Measurements from ENCODE around the gene FUZ.
A peak's percentile ranks its signal among the peaks of the same experiment; 100 is the strongest.

FUZ gene

DNA sequence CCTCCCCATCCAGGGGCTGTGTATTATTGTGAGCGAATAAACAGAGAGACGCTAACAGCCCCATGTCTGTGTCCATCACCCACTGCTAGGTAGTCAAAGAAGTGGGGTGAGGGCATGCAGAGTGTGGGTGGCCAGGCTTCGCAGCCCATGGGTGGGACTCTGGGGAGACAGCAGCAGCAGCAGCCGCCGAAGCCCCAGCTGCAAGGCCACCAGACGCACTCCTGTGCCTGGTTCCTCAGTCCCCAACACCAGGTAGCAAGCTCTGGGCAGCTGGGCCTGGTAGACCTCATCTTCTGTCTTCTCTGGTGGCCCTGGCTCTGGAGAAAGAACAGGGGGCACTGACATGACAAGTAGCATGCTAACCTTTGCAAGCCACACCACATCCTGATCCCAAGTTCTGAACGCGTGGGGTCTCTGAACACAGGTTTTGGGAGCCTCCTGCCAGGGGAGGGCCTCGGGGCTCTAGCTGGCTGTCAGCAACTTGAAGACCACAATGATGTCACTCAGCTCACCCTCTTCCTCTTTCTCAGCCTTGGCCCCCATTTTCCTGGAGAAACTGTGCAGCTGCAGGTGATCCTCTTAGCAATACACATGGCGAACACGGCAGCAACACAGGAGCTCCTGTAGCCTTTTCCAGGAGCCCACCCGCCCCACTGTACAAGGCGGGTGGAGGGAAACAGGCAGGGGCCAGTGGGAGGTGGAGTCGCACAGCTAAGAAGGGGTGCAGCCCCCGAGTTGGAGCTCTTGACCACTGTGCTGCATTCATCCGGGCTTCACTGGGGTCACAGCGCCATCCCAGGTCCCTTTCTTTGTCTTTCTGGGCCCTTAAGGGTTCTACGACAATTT lies 5.8 kb downstream of the FUZ start:
- DNase-seq (ENCODE audit: low spot score), result no peak

GRCh38 chr19:49806620-49806959 lies 6.5 kb downstream of the FUZ start:
- DNase-seq (ENCODE audit: low spot score), result no peak

DNA sequence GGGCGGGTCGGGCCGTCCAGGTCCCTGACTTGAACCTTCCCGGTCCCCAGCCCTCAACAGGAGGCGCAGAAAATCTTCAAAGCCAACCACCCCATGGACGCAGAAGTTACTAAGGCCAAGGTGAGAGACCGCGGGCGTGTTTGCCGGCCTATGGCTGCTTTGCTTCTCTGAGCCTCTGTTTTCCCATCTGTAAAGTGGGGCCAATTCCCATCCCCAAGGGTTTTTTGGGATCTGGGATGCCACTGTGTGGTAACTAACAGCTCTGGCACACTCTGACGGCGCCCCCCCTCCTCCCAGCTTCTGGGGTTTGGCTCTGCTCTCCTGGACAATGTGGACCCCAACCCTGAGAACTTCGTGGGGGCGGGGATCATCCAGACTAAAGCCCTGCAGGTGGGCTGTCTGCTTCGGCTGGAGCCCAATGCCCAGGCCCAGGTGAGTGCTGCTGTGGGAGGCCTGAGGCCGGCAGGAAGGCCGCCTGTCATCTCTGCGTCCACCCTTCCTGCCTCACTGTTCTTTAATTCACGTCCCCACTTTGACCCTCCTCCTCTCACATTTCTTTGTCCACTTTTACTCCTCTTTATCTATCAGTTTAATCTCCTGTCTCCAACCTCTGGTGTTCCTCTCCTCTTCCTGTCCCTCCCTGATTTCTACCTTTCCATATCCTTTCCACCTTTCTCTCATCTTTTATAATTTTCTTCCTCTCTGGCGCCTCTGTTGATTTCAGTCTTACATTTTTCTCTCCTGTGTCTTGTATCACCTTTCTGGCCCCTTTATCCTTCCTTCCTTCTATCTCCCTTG lies 7.1 kb downstream of the FUZ start:
- DNase-seq (ENCODE audit: low spot score), result no peak

DNA sequence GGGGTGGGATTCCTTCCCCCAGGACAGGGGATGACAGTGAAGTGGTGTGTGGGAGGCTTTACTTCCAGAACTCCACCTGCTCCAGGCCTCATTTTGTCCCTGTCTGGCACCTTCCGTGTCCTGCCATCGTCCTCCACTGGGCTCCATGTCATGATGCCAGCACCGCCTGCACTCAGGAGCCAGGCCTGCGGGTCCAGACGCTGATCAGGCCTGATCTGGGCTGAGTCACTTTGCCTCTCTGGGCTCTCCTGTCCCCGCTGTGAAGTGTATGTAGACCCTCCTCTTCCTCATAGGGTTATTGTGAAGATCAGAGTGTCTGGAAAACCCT lies 9.6 kb downstream of the FUZ start:
- no peak for DNase-seq (ENCODE audit: low spot score)

DNA sequence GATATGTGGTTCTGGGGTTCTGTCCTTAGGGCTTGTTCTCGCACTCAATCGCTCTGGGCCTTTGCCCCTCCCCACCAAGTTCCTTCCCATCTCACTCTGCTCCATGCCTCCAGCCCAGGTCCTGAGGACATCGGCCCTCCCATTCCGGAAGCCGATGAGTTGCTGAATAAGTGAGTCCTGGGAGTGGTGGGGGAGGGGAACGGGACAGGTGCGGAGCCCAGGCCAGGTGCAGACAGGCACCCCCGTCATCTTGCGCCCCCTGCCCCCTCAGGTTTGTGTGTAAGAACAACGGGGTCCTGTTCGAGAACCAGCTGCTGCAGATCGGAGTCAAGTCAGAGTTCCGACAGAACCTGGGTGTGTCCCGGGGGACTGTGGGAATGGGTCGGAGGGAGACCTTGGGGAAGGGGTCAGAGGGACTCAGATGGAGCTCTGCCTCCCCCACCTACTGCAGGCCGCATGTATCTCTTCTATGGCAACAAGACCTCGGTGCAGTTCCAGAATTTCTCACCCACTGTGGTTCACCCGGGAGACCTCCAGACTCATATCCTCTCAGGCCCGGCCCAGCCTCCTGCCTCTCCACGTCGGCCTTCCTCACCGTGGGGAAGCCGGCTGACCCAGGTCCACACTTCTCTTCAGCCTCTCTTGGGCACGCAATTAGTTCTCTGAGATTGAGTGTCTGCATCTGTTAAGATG lies 10.1 kb downstream of the FUZ start:
- no peak for DNase-seq (ENCODE audit: low spot score)

DNA sequence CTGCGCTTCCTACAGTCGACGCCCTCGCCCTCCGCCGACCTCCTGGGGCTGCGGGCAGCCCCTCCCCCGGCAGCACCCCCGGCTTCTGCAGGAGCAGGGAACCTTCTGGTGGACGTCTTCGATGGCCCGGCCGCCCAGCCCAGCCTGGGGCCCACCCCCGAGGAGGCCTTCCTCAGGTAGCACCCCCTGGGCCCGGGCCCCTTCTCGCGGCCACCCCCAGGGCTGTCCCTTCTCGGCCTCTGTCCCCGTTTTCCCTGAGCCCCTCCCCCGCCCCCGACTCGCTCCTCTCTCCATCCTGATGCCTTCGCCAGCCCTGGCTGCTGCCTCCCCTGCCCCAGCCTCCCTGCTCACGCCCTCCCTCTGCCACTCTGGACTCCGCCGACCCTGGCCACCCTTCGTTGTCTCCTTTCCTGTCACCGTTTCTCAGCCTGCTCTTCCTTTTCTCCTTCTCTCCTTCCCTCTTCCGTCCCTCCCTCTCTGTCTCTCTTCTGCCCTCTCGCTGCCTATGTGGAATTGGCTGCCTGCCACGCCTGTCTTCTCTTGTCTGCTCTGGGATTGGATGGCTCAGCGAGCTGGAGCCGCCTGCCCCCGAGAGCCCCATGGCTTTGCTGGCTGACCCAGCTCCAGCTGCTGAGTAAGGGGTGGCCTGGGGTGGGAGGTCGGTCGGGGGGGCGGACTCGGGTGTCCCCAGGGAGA lies 11.0 kb downstream of the FUZ start:
- DNase-seq (ENCODE audit: low spot score), result peak; percentile 76

DNA sequence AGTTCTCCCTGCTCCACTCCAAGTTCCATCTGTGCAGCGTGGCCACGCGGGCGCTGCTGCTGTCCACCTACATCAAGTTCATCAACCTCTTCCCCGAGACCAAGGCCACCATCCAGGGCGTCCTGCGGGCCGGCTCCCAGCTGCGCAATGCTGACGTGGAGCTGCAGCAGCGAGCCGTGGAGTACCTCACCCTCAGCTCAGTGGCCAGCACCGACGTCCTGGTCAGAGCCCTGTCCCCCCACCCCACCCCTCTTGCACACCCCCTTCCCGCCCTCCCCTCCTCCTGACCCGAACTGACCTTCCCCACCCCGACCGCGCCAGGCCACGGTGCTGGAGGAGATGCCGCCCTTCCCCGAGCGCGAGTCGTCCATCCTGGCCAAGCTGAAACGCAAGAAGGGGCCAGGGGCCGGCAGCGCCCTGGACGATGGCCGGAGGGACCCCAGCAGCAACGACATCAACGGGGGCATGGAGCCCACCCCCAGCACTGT lies 11.6 kb downstream of the FUZ start:
- DNase-seq (ENCODE audit: low spot score), result no peak

- no peak for DNase-seq (ENCODE audit: low spot score)
Observed at GRCh38 chr19:49800771-49801170, 12.3 kb downstream of the FUZ start.

DNA sequence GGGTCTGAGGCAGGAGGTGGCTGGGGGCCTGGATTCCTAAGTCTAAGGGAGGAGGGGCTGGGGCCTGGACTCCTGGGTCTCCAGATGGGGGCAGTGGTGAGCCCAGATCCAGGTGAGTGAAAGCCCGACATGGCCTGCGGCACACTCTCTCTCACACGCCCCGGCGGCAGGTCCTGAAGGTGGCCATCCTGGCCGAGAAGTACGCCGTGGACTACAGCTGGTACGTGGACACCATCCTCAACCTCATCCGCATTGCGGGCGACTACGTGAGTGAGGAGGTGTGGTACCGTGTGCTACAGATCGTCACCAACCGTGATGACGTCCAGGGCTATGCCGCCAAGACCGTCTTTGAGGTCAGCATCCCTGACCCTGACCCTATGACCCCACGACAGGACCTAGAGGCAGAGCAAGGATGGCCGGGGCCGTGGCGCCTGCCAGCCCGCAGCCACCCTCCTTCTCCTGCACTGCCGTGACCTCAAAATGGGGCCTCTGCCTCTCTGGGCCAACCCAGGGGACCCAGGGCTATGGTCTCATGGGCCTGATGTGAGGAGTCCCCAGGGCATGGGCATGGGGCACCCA lies 13.2 kb downstream of the FUZ start:
- no peak for DNase-seq (ENCODE audit: low spot score)

GRCh38 chr19:49799271-49799797 lies 13.8 kb downstream of the FUZ start:
- DNase-seq (ENCODE audit: low spot score), result no peak

DNA sequence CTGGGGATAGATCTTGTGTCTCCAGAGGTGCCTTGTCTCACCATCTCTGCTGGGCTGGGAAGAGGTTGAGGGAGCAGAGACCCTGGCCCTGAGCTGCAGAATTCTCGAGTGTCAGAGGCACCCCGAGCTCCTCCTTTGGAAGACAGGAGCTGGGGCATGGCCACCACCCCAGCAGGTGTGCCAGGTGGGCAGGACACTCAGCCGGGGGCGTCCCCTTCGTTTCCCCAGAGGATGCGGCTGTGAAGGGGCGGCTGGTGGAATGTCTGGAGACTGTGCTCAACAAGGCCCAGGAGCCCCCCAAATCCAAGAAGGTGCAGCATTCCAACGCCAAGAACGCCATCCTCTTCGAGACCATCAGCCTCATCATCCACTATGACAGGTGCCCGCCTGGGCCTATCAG lies 14.5 kb downstream of the FUZ start:
- DNase-seq (ENCODE audit: low spot score), result no peak

GRCh38 chr19:49795615-49796014 lies 17.5 kb downstream of the FUZ start:
- no peak for DNase-seq (ENCODE audit: low spot score)

DNA sequence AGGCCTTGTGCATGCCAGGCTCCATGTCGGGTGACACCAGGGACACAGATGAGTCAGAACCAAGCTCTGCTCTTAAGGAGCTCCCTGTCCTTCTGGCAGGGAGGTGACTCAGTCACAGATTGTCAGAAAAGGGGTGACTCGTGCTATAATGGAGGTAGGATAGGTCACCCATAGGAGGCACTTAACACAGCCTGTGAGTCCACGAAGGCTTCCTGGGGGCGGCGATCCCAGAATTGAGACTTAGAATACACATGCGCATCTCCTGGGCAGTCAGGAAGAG lies 19.6 kb downstream of the FUZ start:
- peak; percentile 90 for DNase-seq (ENCODE audit: low spot score)

- DNase-seq (ENCODE audit: low spot score), result no peak
Observed at GRCh38 chr19:49792829-49793560, 20.1 kb downstream of the FUZ start.

- no peak for DNase-seq (ENCODE audit: low spot score)
Observed at GRCh38 chr19:49791776-49792445, 21.2 kb downstream of the FUZ start.

- no peak for DNase-seq (ENCODE audit: low spot score)
Observed at GRCh38 chr19:49790866-49791265, 22.2 kb downstream of the FUZ start.

GRCh38 chr19:49788857-49789256 lies 24.2 kb downstream of the FUZ start:
- DNase-seq (ENCODE audit: low spot score), result no peak

DNA sequence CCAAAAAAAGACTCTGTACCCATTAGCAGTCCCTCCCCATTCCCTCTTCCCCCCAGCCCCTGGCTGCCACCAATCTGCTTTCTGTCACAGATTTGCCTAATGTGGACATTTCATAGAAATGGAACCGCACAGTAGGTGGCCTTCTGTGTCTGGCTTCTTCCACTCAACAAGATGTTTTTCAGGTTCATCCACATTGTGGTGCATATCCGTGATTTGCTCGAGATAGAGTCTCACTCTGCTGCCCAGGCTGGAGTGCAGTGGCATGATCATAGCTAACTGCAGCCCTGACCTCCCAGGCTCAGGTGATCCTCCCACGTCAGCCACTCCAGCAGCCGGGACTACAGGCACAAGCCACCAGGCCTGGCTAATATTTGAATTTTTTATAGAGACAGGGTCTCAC lies 25.3 kb downstream of the FUZ start:
- no peak for DNase-seq (ENCODE audit: low spot score)

- DNase-seq (ENCODE audit: low spot score), result peak; percentile 33
Observed at GRCh38 chr19:49786376-49786820, 26.7 kb downstream of the FUZ start.

DNA sequence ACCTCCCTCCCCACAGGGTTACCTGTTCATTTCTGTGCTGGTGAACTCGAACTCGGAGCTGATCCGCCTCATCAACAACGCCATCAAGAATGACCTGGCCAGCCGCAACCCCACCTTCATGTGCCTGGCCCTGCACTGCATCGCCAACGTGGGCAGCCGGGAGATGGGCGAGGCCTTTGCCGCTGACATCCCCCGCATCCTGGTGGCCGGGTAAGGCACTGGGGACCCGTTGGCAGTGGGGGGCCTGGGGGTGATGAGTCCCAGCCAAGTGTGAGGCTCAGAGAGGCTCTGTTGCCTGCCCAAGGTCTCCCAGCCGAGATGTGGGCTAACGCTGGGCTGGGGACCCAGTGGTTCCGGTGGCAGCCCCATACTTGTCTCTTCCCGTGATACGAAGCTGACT lies 30.6 kb downstream of the FUZ start:
- no peak for DNase-seq (ENCODE audit: low spot score)

GRCh38 chr19:49781394-49781793 lies 31.7 kb downstream of the FUZ start:
- DNase-seq (ENCODE audit: low spot score), result no peak

Data from kidney tubule cell (primary cell).